LHCN-M2 (cell line): Measurements from ENCODE around the gene ERAP2. TPM values are rescaled to one million over a fixed set of nuclear protein-coding genes. Genes with fewer than 3 reads are reported as not detected.
A peak's percentile ranks its signal among the peaks of the same experiment; 100 is the strongest.
"Not testable (repeated sequence)": the region's sequence is repeated elsewhere in the genome, so short reads cannot be mapped to it uniquely, and the experiment has no call there.

ENCODE experiments used
- DNase-seq: peaks from one replicate; pipeline ENCODE4 v3.0.0-alpha.2; 2012; ENCODE audit warnings: low read depth
- total RNA-seq: library from RNA; depleted of rRNA; stranded (reverse); fragments of >200 nt; gene quantifications from 2 replicates; pipeline ENCODE4 v1.2.3, GENCODE V29; 2014

The ERAP2 gene
- total RNA-seq, 1 experiment from 2014 or later = 26.9 TPM

- DNase-seq = no peak
Observed at GRCh38 chr5:96863949-96864584, 12.2 kb upstream of the ERAP2 start.

- DNase-seq = no peak
Observed at GRCh38 chr5:96864922-96865530, 11.3 kb upstream of the ERAP2 start.

GRCh38 chr5:96868603-96869371, 7.5 kb upstream of the ERAP2 start:
- DNase-seq = peak; percentile 67

- DNase-seq = no peak
Observed at GRCh38 chr5:96869372-96869641, 7.0 kb upstream of the ERAP2 start.

GRCh38 chr5:96870094-96871026, 5.9 kb upstream of the ERAP2 start:
- no peak for DNase-seq

GRCh38 chr5:96871027-96871399, 5.3 kb upstream of the ERAP2 start:
- DNase-seq = no peak

GRCh38 chr5:96871686-96872085, 4.6 kb upstream of the ERAP2 start:
- no peak for DNase-seq

- DNase-seq = no peak
Observed at GRCh38 chr5:96873449-96873848, 2.9 kb upstream of the ERAP2 start.

- no peak for DNase-seq
Observed at GRCh38 chr5:96874631-96875030, 1.7 kb upstream of the ERAP2 start.

- DNase-seq = peak; percentile 19
Observed at GRCh38 chr5:96875791-96876291, 459 bp upstream of the ERAP2 start.

GRCh38 chr5:96876977-96877469, 723 bp downstream of the ERAP2 start:
- not testable (repeated sequence) for DNase-seq

- no peak for DNase-seq
Observed at GRCh38 chr5:96879665-96880064, 3.4 kb downstream of the ERAP2 start.

- DNase-seq = peak; percentile 74
Observed at GRCh38 chr5:96880444-96881164, 4.3 kb downstream of the ERAP2 start.

- DNase-seq = peak; percentile 61
Observed at GRCh38 chr5:96881511-96882115, 5.3 kb downstream of the ERAP2 start.

- no peak for DNase-seq
Observed at GRCh38 chr5:96883871-96884270, 7.6 kb downstream of the ERAP2 start.

GRCh38 chr5:96884995-96885394, 8.7 kb downstream of the ERAP2 start:
- DNase-seq = no peak

GRCh38 chr5:96885518-96886338, 9.4 kb downstream of the ERAP2 start:
- no peak for DNase-seq

GRCh38 chr5:96893342-96893741, 17.0 kb downstream of the ERAP2 start:
- peak; percentile 88 for DNase-seq

- no peak for DNase-seq
Observed at GRCh38 chr5:96896276-96896675, 20.0 kb downstream of the ERAP2 start.

- DNase-seq = no peak
Observed at GRCh38 chr5:96896806-96897205, 20.5 kb downstream of the ERAP2 start.
